Stimulated activated CD4-positive, alpha-beta T cell treated with anti-CD3 and anti-CD28 coated beads, Interleukin-1b, Interleukin-23, amount 100 ng/mL, for 24 hours (primary cell): ENCODE measurements around the gene VPS4A.
"Not testable (repeated sequence)": the region's sequence is repeated elsewhere in the genome, so short reads cannot be mapped to it uniquely, and the experiment has no call there.

Source experiments
- DNase-seq, 4 experiments: peaks; one replicate each; pipeline ENCODE4 v3.0.0-alpha.2; 2020; ENCODE audit warnings: low read depth in 4 of 4, low spot score in 1 of 4

Gene VPS4A

DNA sequence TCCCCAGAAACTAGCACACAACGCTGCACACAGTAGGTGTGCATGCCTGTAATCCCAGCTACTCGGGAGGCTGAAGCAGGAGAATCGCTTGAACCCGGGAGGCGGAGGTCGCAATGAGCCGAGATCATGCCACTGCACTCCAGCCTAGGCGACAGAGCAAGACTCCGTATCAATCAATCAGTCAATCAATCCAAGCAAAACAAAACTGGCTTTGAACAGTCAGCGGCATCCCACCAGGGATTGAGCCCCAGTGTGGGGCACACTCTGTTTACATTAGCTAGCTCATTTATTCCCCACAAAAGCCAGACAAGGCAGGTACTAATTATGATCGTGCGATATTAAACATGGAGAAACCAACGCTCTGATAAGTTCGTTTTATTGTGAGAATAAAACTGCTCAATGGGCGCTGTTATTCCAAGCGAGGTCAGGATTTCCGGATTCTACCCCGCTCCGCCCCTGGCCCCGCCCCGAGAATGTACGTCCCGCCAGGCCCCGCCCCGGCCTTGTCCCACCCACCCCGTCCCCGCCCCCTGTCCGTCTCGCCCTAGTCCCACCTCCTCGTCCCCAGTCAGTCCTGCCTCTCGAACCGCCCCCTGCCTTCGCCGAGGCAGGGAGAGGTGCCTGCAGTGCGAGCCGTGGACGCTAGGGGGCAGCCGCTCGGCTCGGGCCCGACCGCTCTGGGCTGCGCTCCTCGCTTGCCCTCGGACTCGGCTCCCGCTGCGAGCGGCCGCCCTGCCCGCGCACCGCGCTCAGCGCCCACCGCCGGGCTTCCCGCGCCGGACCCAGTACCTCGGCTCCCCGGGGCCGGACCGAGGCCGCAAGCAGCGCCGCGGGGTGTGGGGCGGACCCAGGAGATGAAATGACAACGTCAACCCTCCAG lies at the start of gene VPS4A:
TSS of gene VPS4A (plus strand) at position 698 of the 880 bp plus-strand sequence. CDS start at position 860, 162 bp downstream.
- DNase-seq = peak; percentile 95 to 97 (median 96)

- no peak for DNase-seq
These were observed 44.7 kb upstream of the VPS4A start for GRCh38 chr16:69266334-69267063.

GRCh38 chr16:69267633-69268032 lies 43.5 kb upstream of the VPS4A start:
- no peak for DNase-seq

- DNase-seq = no peak
These were observed 40.8 kb upstream of the VPS4A start for GRCh38 chr16:69270395-69270794.

- DNase-seq = no peak
These were observed 40.3 kb upstream of the VPS4A start for GRCh38 chr16:69270831-69271230.

DNA sequence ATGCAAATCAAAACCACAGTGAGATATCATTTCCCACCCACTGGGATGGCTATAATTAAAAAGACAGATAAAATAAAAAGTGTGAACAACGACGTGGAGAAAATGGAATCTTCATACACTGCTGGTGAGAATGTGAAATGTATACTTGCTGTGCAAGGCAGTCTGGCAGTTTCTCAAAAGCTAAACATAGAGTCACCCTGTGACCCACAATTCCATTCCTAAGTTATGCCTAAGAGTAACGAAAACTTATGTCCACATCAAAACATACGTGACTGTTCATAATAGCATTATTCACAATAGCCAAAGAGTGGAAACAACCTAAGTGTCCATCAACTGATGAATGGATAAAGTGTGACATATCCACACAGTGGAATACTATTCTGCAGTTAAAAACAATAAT lies 38.1 kb upstream of the VPS4A start:
- no peak for DNase-seq

GRCh38 chr16:69274699-69275235 lies 36.4 kb upstream of the VPS4A start:
- DNase-seq = no peak

GRCh38 chr16:69276148-69277115 lies 34.7 kb upstream of the VPS4A start:
- no peak for DNase-seq

DNA sequence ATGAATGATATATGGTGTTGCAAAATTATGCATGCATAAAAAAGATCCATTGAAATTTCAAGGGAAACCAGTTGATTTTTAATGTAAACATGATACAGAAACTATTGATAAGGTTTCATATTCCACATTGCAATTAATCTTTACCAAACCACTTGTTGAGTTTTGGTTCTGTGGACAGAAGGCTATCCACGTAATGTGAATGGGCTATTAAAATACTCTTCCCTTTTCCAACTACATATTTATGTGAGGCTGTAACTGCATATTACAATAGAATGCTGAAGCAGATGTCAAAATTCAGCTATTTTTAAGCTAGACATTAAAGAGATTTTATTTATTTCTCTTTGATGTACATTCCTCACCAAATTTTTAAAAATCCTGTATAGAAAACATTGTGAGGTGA lies 33.7 kb upstream of the VPS4A start:
- no peak for DNase-seq

- DNase-seq = no peak
These were observed 27.3 kb upstream of the VPS4A start for GRCh38 chr16:69283851-69284250.

DNA sequence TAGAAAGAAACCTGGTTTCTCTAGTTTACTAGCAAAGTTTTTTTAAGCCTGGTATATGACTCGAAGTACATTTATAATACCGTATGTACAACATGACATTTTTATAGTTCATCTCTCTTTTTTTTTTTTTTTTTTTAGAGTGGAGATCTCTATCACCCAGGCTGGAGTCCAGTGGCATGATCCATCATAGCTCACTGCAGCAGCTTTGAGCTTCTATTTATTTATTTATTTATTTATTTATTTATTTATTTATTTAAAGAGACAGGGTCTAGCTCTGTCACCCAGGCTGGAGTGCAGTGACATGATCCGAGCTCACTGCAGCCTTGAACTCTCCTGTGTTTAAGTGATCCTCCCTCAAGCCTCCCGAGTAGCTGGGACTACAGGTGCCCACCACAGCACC lies 25.9 kb upstream of the VPS4A start:
- DNase-seq = no peak

- peak in 3 of 4 experiments; percentile 8 to 26 (median 22) for DNase-seq
These were observed 24.0 kb upstream of the VPS4A start for GRCh38 chr16:69286941-69287713.

GRCh38 chr16:69291657-69292056 lies 19.5 kb upstream of the VPS4A start:
- not testable (repeated sequence) for DNase-seq

- no peak for DNase-seq
These were observed 17.7 kb upstream of the VPS4A start for GRCh38 chr16:69293401-69293800.

GRCh38 chr16:69294051-69294450 lies 17.1 kb upstream of the VPS4A start:
- no peak for DNase-seq

GRCh38 chr16:69296771-69297170 lies 14.4 kb upstream of the VPS4A start:
- DNase-seq = not testable (repeated sequence)

DNA sequence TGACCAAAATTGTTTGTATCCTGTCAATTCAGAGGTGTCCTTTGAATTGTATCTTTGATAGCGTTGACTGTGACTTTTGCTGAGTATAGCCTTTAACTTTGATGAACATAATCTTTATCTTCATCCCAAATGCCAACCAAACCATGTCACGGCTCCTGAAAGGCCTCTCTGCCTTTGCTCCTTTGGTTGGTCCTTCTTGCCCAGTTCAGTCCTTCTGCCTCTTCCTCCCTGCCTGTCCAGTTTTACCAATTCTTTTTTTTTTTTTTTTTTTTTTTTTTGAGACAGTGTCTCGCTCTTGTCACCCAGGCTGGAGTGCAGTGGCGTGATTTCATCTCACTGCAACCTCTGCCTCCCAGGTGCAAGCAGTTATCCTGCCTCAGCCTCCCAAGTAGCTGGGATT lies 12.9 kb upstream of the VPS4A start:
- DNase-seq = no peak

DNA sequence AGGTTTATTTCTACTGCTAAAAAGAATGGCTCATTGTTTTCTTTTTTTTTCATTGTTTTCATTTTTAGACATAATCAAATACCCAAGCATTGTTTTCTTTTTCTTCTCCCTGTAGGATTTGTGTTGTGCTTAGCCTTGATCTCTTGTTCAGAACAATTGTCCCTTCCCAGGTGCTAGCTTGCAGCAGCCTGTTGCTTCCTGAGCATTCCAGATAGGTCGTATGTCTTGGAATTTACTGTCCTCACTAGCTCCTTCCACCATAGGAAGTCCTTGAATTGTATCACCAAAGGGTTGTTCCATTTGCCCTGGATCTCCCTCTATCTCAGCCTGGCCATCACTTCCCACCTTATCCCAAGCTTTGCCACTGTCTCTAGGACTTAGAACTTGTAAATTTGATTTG lies 10.0 kb upstream of the VPS4A start:
- DNase-seq = no peak

DNA sequence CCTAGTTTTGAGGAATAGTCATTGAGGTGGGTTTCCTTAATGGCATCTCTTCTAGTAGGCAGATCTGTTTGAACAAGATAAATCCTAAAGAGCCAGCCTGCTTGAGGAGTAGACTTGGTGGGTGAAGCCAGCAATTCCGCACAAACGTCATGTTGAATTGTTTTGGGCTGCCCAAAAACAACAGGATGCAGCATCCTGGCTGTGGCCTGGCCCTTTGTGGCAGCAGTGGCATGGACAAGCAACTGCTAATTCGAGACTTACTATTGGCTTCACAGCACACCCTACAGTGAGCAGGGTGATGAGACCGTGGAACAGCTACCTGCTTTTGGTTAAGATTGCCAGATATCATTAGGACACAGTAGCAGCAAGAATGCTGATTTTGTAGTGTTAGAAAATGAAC lies 9.3 kb upstream of the VPS4A start:
- DNase-seq = no peak

GRCh38 chr16:69302301-69302700 lies 8.8 kb upstream of the VPS4A start:
- no peak for DNase-seq
